GM21367 (cell line): Measurements from ENCODE around the gene ETF1.
"Not testable (repeated sequence)": the region's sequence is repeated elsewhere in the genome, so short reads cannot be mapped to it uniquely, and the experiment has no call there.

Experiments
- ATAC-seq: cut with Tn5 transposase; IDR thresholded peaks from one replicate; pipeline ENCODE4 v1.9.1; 2021; ENCODE audit not compliant: unreplicated experiment

ETF1 gene

DNA sequence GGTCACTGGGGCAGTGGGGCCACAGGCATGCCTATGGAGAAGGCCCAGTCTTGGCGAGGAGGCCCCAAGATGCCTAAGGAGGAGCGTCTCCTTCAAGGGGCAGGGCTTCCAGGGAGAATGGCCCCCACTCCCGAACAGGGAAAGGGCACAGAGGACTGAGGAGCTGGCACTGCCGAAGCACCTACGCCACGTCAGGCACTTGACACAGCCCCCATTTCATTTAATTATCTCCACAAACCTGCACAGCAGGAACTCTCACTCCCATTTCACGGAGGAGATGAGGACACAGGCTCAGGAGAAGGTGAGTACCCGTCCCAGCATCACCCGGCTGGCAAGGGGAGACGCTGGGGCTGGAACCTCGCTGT is 51.8 kb downstream of the ETF1 start:
- ATAC-seq = no peak

- ATAC-seq = no peak
Observed at GRCh38 chr5:138490648-138491283, 52.3 kb downstream of the ETF1 start.

GRCh38 chr5:138489683-138490061 is 53.4 kb downstream of the ETF1 start:
- ATAC-seq = no peak

DNA sequence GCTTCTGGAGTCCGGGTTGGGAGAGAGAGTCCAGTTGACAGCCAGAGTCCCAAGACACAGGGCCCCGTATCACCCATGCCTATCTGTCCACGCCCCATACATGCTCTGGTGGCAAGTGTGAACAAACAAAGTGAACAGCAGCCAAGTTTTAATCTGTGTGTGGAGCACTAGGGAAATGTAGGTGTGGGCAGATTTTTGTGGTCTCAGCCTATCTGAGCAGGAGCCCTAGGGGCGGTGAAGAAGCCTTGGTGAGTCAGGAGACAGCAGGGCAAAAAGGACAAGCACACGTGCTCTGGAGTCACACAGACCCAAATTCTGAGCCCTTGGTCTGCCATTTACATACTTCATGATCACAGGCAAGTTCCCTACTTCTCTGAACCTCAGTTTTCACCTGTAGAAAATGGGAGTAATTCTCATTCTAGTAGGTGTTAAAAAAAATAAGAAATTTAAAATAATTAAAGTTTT is 54.5 kb downstream of the ETF1 start:
- ATAC-seq = no peak

GRCh38 chr5:138482638-138483037 is 60.4 kb downstream of the ETF1 start:
- ATAC-seq = no peak

GRCh38 chr5:138476918-138477317 is 66.1 kb downstream of the ETF1 start:
- no peak for ATAC-seq

- not testable (repeated sequence) for ATAC-seq
Observed at GRCh38 chr5:138473151-138473550, 69.9 kb downstream of the ETF1 start.

GRCh38 chr5:138472353-138472752 is 70.7 kb downstream of the ETF1 start:
- ATAC-seq = no peak

DNA sequence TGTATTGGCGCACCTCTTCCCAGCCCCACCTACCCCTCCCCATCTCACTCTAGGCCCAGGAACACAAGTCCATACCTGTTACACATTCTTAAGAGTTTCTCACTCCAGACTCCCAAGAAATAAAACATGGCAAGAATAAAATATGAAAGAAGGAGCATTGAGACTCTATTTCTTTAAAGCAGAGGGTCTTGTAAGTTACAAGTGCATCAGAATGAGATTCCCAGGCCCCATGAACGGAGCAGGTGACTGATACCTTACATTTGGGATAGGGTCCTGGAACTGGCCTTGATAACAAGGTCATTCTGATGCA is 72.0 kb downstream of the ETF1 start:
- ATAC-seq = no peak

DNA sequence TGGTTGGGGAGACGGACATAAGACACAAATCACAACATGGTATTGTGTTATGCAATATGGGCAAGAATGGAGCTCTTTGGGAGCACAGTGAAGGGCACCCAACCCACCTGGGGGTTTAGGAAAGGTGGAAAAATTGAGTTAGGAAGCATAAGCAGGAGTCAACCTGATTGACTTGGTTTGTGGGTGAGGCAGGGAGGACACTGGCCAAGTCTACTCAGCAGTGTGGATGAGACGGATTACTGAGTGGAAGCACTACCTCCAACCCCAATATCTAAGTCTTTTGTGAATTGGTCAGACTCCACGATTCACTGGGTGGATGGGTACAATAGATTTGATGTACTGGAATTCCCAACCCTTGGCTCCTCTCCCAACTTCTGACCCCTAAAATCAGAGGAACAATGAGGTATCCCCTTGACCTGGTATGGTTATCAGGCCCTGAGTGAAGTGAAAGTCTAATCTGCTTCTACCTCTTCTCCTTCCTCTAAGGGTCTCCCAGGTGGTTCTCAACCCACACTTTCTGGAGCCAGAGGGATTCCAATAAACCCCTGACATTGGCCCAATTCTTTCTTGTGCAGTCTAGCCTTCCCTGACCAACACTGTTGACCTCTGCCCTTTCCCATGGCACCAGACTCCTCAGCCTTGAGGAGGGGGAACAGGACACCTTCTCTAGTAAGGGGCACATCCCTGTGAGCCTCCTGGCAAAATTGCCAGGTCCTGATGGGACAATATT is 72.5 kb downstream of the ETF1 start:
- no peak for ATAC-seq

- ATAC-seq = no peak
Observed at GRCh38 chr5:138469540-138470321, 73.3 kb downstream of the ETF1 start.

- no peak for ATAC-seq
Observed at GRCh38 chr5:138468966-138469539, 74.0 kb downstream of the ETF1 start.

DNA sequence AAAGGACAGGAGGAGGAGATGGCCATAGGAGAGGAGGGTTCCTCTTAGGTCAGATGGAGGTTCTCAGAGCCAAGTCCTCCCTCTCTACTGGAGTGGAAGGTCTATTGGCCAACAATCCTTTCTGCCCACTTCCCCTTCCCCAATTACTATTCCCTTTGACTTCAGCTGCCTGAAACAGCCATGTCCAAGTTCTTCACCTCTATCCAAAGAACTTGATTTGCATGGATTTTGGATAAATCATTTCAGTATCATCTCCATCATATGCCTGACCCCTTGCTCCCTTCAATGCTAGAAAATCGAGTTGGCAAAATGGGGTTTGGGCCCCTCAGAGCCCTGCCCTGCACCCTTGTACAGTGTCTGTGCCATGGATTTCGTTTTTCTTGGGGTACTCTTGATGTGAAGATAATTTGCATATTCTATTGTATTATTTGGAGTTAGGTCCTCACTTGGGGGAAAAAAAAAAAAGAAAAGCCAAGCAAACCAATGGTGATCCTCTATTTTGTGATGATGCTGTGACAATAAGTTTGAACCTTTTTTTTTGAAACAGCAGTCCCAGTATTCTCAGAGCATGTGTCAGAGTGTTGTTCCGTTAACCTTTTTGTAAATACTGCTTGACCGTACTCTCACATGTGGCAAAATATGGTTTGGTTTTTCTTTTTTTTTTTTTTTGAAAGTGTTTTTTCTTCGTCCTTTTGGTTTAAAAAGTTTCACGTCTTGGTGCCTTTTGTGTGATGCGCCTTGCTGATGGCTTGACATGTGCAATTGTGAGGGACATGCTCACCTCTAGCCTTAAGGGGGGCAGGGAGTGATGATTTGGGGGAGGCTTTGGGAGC is 74.7 kb downstream of the ETF1 start:
- ATAC-seq = no peak

DNA sequence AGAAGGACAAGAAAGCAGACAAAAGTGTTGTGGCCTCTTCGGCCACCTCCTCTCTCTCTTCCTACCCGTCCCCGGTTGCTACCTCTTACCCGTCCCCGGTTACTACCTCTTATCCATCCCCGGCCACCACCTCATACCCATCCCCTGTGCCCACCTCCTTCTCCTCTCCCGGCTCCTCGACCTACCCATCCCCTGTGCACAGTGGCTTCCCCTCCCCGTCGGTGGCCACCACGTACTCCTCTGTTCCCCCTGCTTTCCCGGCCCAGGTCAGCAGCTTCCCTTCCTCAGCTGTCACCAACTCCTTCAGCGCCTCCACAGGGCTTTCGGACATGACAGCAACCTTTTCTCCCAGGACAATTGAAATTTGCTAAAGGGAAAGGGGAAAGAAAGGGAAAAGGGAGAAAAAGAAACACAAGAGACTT is 75.3 kb downstream of the ETF1 start:
- ATAC-seq = no peak

- no peak for ATAC-seq
Observed at GRCh38 chr5:138466900-138467710, 75.9 kb downstream of the ETF1 start.

DNA sequence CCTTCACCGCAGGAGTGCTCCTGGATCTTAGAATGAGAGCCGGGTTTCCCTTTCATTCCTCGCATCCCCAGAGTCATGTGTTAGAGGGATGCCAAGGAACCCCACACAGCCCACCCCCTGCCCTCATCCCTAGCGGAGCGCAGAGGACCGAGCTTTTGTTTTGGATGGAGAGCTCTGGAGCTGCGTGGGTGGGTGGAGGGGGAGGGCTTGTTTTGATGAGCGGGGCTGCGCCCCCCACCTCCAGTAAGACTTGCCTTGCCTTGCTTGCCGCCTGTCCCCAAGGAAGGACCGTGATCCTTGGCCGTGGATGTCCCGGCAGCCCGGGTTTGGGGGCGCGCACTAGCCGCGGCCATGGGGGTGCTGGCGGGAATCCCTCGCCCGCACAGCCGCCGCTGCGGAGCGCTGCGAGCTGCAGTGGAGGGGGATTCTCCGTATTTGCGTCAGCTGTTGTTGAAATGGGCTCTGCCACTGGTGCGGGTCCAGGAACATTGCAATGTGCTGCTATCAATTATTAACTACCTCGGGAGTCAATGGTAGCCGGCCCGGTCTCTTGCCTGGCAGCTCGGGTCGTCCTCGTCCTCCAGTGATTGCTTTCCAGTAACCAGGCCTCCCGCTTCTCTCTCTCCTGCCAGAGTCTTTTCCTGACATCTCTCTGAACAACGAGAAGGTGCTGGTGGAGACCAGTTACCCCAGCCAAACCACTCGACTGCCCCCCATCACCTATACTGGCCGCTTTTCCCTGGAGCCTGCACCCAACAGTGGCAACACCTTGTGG is 76.7 kb downstream of the ETF1 start:
- ATAC-seq = no peak

DNA sequence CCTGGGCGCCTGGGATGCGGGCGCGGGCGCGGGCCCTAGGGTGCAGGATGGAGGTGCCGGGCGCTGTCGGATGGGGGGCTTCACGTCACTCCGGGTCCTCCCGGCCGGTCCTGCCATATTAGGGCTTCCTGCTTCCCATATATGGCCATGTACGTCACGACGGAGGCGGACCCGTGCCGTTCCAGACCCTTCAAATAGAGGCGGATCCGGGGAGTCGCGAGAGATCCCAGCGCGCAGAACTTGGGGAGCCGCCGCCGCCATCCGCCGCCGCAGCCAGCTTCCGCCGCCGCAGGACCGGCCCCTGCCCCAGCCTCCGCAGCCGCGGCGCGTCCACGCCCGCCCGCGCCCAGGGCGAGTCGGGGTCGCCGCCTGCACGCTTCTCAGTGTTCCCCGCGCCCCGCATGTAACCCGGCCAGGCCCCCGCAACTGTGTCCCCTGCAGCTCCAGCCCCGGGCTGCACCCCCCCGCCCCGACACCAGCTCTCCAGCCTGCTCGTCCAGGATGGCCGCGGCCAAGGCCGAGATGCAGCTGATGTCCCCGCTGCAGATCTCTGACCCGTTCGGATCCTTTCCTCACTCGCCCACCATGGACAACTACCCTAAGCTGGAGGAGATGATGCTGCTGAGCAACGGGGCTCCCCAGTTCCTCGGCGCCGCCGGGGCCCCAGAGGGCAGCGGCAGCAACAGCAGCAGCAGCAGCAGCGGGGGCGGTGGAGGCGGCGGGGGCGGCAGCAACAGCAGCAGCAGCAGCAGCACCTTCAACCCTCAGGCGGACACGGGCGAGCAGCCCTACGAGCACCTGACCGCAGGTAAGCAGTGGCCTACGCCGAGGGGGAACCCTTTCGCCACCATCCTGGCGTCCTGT is 77.5 kb downstream of the ETF1 start, which contains the start of gene EGR1:
EGR1 (plus strand) TSS at position 219 of the 864 bp plus-strand sequence; CDS start at position 502, 283 bp downstream.
- ATAC-seq = peak; percentile 42
